ENCODE results near the gene MCMBP. TPM values are rescaled to one million over a fixed set of nuclear protein-coding genes. Genes with fewer than 3 reads are reported as not detected.
"Not testable (repeated sequence)": the region's sequence is repeated elsewhere in the genome, so short reads cannot be mapped to it uniquely, and the experiment has no call there.

Gene MCMBP
- total RNA-seq, 1 experiment from 2014 or later = 36.1 TPM

- ChIA-PET POLR2A (ENCODE audit: unreplicated experiment) (no interaction called here), CTCF (no interaction called here)
- H3K36me3 ChIP-seq (ENCODE audit: low read depth, low read length) = no peaks in the 10 kb centered on the region
- no peak overlapping the region for H3K4me2 ChIP-seq (ENCODE audit: low read length)
- DNase-seq = no peak
- H3K4me3 ChIP-seq (ENCODE audit: low read length) = no peak overlapping the region
- no peaks in the 10 kb centered on the region for H3K9me2 ChIP-seq (replicated peaks; ENCODE audit: low read length)
- H3K79me2 ChIP-seq (ENCODE audit: low read length) = no peaks in the 10 kb centered on the region
- no peak overlapping the region for H3K27ac ChIP-seq (ENCODE audit: low read length)
- H3K9me3 ChIP-seq (ENCODE audit: low read length) = no peaks in the 10 kb centered on the region
- H3K4me1 ChIP-seq (ENCODE audit: insufficient read depth, low read length) = no peaks in the 10 kb centered on the region
- intact Hi-C loops (cut with micrococcal nuclease) = no loop called here
- no TSS peak for BruUV-seq (replicated peaks)
- peak; percentile 20; the same call in 1 of the 2 replicates for ATAC-seq
- no peaks in the 10 kb centered on the region for H3F3A ChIP-seq (ENCODE audit: low read length, unreplicated experiment)
- TF ChIP-seq EZH2 (IDR thresholded peaks at IDR 0.05; ENCODE audit: low read length, unreplicated experiment) (no peak), EZH2phosphoT487 (IDR thresholded peaks at IDR 0.05; ENCODE audit: borderline replicate concordance, low read length) (no peak), CTCF (conservative IDR thresholded peaks at IDR 0.05; ENCODE audit: low read depth, low read length) (no peak)
- no peak overlapping the region for H3K9ac ChIP-seq (ENCODE audit: low read length)
- no peaks in the 10 kb centered on the region for H4K20me1 ChIP-seq (ENCODE audit: low read length)
- no peaks in the 10 kb centered on the region for H3K27me3 ChIP-seq (ENCODE audit: low read length)
- no peak overlapping the region for H2AFZ ChIP-seq (ENCODE audit: low read length)
Observed at GRCh38 chr10:119801998-119802538, 70.6 kb downstream of the MCMBP start.

DNA sequence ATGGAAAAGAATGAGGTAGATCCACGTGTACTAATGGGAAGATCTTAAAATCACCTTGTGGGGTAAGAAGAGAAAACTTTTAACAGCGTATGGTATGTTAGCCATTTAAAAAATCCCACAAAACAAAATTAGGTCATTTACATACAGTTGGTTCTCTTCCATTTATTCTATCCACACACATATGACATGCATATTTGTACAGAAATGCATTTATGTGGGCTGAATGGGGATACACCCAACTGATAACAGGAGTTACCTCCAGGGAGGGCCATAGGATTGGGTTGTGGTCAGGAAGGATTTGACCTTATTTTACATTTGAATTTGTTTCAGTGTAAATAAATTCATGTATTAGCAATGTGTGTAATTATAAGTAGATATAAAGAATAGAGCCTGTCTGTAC, 71.5 kb downstream of the MCMBP start:
- ChIA-PET CTCF (no interaction called here), POLR2A (ENCODE audit: unreplicated experiment) (no interaction called here)
- H3F3A ChIP-seq (ENCODE audit: low read length, unreplicated experiment) = no peaks in the 10 kb centered on the region
- no peaks in the 10 kb centered on the region for H3K9me2 ChIP-seq (replicated peaks; ENCODE audit: low read length)
- H3K27me3 ChIP-seq (ENCODE audit: low read length) = no peaks in the 10 kb centered on the region
- DNase-seq = no peak
- no TSS peak for BruUV-seq (replicated peaks)
- no peak overlapping the region for H3K27ac ChIP-seq (ENCODE audit: low read length)
- no peak overlapping the region for H3K4me2 ChIP-seq (ENCODE audit: low read length)
- H3K9ac ChIP-seq (ENCODE audit: low read length) = no peak overlapping the region
- TF ChIP-seq CTCF (conservative IDR thresholded peaks at IDR 0.05; ENCODE audit: low read depth, low read length) (no peak), EZH2 (IDR thresholded peaks at IDR 0.05; ENCODE audit: low read length, unreplicated experiment) (no peak)
- H3K79me2 ChIP-seq (ENCODE audit: low read length) = no peaks in the 10 kb centered on the region
- H3K4me1 ChIP-seq (ENCODE audit: insufficient read depth, low read length) = no peaks in the 10 kb centered on the region
- no peaks in the 10 kb centered on the region for H3K36me3 ChIP-seq (ENCODE audit: low read depth, low read length)
- no peak overlapping the region for H3K4me3 ChIP-seq (ENCODE audit: low read length)
- ATAC-seq = no peak
- intact Hi-C loops (cut with micrococcal nuclease) = no loop called here
- no peaks in the 10 kb centered on the region for H3K9me3 ChIP-seq (ENCODE audit: low read length)
- H2AFZ ChIP-seq (ENCODE audit: low read length) = no peak overlapping the region
- no peaks in the 10 kb centered on the region for H4K20me1 ChIP-seq (ENCODE audit: low read length)

GRCh38 chr10:119796039-119796438, 76.6 kb downstream of the MCMBP start:
- H3K27ac ChIP-seq (ENCODE audit: low read length) = no peak overlapping the region
- no peaks in the 10 kb centered on the region for H3K27me3 ChIP-seq (ENCODE audit: low read length)
- no TSS peak for BruUV-seq (replicated peaks)
- TF ChIP-seq EZH2 (IDR thresholded peaks at IDR 0.05; ENCODE audit: low read length, unreplicated experiment) = no peak
- no peak overlapping the region for H3K9ac ChIP-seq (ENCODE audit: low read length)
- H3K4me2 ChIP-seq (ENCODE audit: low read length) = no peak overlapping the region
- ATAC-seq (no peak), DNase-seq (no peak)
- no peaks in the 10 kb centered on the region for H3K36me3 ChIP-seq (ENCODE audit: low read depth, low read length)
- H3F3A ChIP-seq (ENCODE audit: low read length, unreplicated experiment) = no peaks in the 10 kb centered on the region
- H2AFZ ChIP-seq (ENCODE audit: low read length) = no peak overlapping the region
- intact Hi-C loops (cut with micrococcal nuclease) = no loop called here
- ChIA-PET CTCF (no interaction called here), POLR2A (ENCODE audit: unreplicated experiment) (interaction anchor here (0.9 kb wide), 1 partner anchor 91 kb away, joined by 12 read pairs; no protein-coding TSS in a partner anchor)
- no peaks in the 10 kb centered on the region for H4K20me1 ChIP-seq (ENCODE audit: low read length)
- no peaks in the 10 kb centered on the region for H3K9me3 ChIP-seq (ENCODE audit: low read length)
- H3K4me3 ChIP-seq (ENCODE audit: low read length) = no peak overlapping the region
- no peaks in the 10 kb centered on the region for H3K79me2 ChIP-seq (ENCODE audit: low read length)
- H3K4me1 ChIP-seq (ENCODE audit: insufficient read depth, low read length) = no peaks in the 10 kb centered on the region
- no peaks in the 10 kb centered on the region for H3K9me2 ChIP-seq (replicated peaks; ENCODE audit: low read length)

- H3K4me2 ChIP-seq (ENCODE audit: low read length); POLR2A ChIA-PET (ENCODE audit: unreplicated experiment); H3K9me3 ChIP-seq (ENCODE audit: low read length); H3K79me2 ChIP-seq (ENCODE audit: low read length); H3K36me3 ChIP-seq (ENCODE audit: low read depth, low read length); H3K4me3 ChIP-seq (ENCODE audit: low read length); intact Hi-C loops (cut with micrococcal nuclease); DNase-seq; H3K27ac ChIP-seq (ENCODE audit: low read length); H2AFZ ChIP-seq (ENCODE audit: low read length); BruUV-seq (replicated peaks); H3K9me2 ChIP-seq (replicated peaks; ENCODE audit: low read length); H3F3A ChIP-seq (ENCODE audit: low read length, unreplicated experiment); CTCF ChIA-PET; H3K9ac ChIP-seq (ENCODE audit: low read length); H3K4me1 ChIP-seq (ENCODE audit: insufficient read depth, low read length); H4K20me1 ChIP-seq (ENCODE audit: low read length); ATAC-seq; H3K27me3 ChIP-seq (ENCODE audit: low read length): not testable (repeated sequence)
Observed at GRCh38 chr10:119795101-119795500, 77.5 kb downstream of the MCMBP start.

All from PC-3 (cell line).